GM21423 (cell line): ENCODE results near the gene SHISA3.
A peak's percentile ranks its signal among the peaks of the same experiment; 100 is the strongest.

ENCODE experiments used
- ATAC-seq: cut with Tn5 transposase; IDR thresholded peaks from one replicate; pipeline ENCODE4 v1.9.1; 2021; ENCODE audit warnings: mild to moderate bottlenecking, moderate library complexity; ENCODE audit not compliant: unreplicated experiment

The SHISA3 gene

DNA sequence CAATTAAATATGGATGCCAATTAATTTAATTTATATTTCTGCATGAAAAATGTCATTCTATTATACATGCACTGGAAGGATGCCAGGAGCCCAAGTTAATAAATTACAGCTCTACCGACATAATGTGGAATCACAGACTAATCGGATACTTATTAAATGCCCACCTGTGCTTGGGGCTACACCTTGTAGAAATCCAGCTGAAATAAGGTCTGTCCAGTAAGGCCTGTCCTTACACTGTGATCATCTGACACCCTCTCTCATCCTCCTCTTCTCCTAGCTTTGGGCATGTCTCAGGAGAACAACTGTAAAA lies 6.0 kb upstream of the SHISA3 start:
- ATAC-seq, result no peak

DNA sequence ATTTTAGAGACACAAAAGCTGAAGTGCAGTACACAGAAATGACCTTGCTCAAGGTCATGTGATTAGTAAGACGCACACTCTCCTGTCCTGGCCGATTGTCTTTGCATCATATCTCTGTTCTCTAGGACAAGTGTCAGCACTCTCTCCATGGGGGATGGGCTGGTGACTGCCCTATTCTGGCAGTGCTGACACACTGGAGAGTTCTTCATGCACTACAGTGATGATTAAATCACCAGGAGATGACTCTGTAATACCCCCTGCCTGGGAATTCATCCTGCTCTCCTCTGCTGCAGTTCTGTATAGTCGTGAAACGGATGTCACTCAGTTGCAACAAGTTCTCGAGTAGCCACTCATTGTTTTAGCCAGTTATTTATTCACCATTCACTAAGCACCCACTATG lies 5.3 kb upstream of the SHISA3 start:
- no peak for ATAC-seq

DNA sequence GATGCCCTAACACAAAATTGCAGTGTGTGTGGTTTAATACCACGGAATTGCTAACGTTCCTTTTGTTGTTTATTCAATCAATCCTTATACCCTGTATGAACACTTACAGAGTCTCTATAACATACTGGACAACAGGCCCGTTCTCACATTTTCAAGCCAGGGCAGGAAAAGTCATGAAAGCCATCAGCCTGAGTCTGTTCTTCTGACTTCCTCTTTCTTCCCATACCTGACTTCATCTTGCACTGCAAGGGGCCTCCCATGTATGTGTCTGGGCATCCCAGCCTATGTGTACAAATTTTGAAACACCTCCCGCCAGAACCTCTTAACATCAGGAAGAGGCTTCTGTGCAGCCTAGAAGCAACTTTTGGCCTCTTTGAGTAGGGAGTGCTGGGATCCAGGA lies 4.9 kb upstream of the SHISA3 start:
- ATAC-seq, result no peak

DNA sequence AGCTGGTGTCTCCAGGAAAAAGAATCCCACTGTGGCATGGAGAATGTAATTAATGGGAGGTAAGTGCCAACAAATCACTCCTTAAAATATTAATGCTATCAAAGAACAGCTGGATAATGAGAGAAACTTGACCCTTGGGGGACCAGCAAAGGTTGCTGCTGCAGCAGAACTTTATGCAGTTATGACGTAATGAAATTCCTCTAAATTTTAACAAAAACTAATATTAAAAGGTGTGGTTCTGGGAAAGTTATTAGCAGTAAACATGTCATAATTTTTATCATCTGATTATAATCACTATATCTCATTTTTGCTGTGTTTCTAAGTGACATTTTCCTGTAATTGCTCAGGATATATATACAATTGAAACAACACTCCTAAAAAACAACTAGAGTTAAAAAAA lies 1.7 kb upstream of the SHISA3 start:
- no peak for ATAC-seq

DNA sequence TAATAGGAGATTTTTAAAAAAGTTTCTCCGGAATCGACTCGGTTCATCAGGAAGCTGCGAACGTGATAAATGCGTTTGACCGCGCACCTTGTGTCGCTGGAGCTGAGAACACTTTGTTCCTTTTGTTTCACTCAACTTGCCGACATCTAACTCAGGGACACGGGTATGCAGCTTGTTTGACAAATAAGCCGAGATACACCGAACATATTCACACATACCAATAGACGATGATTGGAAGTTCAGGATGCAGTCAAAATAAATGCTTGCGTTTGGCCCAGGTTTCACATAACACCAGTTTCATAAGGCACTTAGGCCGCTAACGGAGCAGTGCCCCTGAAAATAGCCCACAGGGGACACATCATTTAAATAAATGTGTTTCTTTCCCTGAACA lies 932 bp upstream of the SHISA3 start:
- no peak for ATAC-seq

DNA sequence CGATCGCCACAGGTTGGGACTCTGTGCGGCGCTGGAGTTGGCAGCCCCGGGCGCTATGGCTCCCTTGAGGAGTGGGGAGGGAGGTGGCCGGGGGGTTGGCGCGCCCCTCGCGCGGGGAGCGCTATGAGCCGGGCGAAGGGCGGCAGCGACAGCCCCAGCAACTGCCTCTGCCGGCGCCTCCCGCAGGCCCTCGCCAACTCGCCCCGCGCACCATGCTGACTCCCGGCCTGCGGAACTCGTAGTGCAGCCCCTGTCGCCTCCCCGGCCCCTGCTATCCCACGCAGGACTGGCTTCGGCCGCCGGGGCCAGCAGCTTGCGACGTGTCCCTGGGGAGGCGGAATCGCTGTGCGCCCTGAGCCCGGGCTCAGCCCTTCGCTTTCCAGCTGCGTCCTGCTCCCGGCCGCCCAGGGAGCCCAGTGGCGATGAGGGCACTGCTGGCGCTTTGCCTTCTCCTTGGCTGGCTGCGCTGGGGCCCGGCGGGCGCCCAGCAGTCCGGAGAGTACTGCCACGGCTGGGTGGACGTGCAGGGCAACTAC lies 415 bp downstream of the SHISA3 start:
- peak; percentile 21 for ATAC-seq

DNA sequence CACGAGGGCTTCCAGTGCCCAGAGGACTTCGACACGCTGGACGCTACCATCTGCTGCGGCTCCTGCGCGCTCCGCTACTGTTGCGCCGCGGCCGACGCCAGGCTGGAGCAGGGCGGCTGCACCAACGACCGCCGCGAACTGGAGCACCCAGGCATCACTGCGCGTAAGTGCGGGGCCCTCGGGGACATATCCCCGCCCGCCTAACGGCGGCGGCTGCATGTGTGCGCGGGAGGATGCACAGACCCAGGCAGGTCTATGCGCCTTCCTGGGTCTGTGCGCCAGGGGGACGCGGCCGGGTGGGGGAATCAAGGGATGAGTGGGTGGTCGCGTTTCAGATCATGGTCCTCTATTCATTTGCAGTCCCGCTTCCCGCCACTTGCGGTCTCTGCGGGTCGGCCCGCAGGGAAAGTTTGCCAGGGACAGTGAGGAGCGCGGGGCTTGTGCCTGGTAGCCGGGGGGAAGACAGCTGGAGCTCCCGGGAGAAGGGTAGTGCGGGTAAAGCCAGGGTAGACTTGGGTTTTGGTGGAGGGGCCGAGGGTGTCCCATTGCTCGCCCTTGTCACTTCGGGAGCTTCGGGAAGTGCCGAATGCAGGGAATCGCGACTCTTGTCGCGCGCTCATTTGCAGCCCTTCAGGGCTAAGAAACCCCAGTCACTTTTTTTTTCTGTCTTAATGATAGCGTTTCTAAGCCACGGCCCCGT lies 1.0 kb downstream of the SHISA3 start:
- ATAC-seq, result peak; percentile 21

DNA sequence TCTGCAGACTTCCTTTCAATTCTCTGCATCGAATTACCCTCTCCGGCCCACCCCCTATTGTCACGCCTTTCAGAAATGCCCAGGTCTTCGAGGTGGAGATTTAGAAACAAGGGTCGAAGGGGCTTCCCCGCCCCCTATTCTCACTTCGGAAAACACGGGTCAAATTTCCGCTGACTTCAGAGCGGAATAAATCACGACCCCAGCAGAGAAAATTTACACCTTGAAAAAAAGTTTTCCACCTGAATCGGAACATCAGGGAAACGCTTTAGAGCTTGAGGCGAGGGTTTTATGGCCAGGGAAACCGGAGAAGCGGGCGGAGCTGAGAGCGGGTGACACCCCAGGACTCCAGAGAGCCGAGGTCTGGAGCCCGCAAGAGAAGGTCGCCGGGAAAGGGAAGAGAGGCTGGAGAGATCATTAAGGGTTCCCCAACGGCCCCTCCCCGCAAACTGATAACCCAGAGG lies 1.6 kb downstream of the SHISA3 start:
- ATAC-seq, result no peak

DNA sequence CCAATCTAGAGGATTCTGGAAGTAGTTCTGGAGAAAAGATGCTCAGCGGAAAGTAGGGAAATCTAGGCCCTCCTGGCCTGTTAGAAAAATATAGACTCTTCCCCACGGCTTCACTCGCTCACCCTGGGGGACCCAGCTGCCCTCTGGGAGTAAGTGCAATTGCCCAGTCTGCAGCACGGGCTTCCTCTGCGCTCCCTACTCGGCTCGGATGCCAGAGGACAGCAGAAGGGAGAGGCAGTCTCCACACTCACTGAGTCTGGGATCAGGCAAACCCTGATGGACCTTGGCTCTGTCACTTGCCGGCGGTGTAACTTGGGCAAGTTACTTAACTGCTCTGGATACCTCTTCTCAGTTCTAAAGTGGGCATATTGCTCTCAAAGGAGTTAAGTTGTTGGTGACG lies 2.1 kb downstream of the SHISA3 start:
- ATAC-seq, result no peak

DNA sequence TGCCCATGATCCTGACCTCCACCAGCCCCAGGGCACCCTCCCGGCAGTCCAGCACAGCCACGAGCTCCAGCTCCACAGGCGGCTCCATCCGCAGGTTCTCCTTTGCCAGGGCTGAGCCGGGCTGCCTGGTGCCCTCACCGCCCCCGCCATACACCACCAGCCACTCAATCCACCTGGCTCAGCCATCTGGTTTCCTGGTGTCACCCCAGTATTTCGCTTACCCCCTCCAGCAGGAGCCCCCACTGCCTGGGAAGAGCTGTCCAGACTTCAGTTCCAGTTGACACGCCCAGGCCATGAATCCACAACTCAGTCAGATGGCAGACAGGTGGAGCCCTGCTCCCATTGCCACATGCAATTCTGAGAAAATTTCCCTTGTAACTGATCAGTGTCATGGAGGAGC lies 3.9 kb downstream of the SHISA3 start:
- no peak for ATAC-seq

DNA sequence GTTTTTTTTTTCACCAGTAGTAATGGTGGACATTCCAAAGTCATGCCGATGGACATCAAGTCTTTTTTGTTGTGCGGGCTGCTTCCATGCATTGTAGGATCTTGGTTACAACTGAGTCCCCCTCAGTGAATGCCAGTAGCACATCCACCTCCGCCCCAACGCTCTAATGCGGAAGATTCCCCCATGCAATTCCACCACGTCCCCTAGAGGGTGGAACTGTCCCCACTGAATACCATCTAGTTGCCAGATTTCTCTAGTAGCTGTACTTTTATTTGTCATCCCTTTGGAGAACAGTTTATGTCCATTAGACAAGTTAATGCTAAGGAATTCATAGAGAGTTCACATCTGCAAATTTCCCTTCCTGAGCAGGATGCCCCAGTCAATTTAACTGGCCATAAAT lies 6.7 kb downstream of the SHISA3 start:
- ATAC-seq, result no peak

DNA sequence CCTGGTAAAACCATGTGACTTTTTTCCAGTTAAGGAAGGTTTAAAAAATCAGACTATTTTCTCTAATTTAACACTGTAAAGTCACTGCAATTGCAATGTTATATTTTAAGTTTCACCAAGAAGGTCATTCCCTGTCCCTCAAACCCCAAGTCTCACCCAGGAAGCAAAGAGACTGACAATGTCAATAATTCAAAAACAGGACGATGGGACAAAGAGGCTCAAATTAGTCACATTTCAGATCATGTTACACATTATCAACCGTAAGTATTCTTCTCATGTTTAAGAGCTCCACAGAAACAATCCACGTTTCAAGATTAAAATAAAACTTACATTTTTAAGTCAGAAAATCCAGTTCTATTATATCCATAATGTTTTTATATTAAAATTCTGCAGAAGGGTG lies 13.2 kb downstream of the SHISA3 start:
- ATAC-seq, result no peak

DNA sequence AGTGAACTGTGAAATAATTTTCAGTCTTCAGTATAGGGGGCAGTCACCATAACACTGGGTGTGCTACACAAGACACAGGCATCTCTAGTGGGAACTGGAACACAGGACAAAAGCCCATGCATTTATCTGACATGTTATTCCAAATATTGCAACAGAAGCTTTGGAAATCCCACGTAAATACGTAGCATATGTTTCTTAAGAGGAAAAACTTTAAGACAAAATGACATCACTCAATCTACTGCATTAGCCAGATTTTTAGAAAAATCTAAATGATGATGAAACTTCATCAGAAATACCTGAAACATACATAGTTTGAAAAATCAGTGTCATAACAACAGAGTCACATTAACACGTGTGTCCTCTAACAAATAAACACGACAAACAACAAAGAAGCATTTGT lies 14.5 kb downstream of the SHISA3 start:
- ATAC-seq, result no peak

DNA sequence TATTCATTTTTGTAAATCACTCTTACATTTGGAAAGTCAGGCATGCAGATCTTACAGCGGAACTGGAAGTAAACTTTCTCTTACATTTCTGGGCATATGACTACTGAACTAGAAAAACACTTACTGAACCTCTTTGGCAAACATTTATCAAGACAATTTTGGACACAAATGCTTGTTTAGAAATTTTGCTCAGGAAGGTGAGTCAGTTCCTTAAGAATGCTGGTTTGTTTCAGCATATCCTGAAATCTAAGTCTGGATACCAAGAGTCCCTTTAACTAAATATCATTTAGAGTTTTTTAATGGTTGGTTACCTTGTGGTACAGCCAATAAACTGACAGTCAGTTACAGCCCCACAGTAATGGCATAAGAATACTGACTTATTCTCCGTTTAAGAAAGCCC lies 15.0 kb downstream of the SHISA3 start:
- no peak for ATAC-seq

DNA sequence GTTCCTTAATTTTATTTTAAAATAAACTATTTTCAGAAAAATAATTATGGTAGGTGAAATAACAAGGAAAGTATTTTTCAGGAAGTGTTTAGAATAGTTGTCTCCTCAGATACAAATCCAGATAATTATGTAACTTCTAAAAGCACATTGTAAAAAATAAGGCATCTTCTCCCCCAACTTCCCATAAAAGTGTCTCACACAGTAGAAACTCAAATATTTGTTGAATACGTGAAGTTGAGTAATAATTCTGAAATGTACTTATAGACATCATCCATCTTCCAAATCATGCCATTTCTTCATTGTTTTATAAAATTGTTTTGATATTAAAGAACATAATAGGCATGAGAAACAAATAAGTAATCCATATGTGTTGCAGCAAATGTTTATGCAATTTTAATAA lies 18.0 kb downstream of the SHISA3 start:
- ATAC-seq, result no peak

DNA sequence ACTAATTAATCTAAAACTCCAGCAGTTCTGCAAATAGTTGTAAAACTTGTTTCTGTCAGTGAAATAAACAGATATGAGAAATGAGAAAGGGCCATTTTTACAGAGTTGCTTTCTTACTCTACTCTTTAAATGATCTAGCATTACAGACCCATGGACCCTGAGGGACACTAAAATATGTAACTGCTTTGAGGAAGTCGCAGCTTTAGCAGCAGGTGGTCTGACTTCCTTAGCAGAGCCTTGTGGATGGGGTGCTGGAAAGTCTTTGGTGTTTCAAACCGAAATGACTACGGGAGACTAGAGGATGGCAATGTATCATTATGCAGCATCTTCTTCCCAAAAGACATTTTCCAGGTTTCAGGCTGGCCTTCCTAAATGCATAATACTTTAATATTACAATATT lies 18.7 kb downstream of the SHISA3 start:
- no peak for ATAC-seq

DNA sequence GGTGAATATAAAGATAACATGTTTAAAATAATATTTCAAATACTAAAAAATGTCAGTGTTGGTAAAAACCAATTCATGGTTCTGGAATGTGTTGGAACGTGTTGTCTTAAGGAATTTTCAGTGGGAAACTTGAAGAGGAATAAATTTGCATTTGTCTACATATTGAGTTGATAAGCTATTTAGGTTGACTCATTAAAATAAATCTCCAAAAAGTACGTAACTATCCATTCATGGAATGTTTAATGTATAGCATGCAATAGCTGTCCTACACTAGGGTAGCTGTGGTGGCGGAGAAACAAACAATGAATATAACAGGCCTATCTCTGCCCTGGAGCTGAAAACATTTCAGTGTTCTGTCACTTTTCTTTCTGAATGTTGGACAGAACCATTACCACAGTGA lies 20.3 kb downstream of the SHISA3 start:
- ATAC-seq, result no peak

DNA sequence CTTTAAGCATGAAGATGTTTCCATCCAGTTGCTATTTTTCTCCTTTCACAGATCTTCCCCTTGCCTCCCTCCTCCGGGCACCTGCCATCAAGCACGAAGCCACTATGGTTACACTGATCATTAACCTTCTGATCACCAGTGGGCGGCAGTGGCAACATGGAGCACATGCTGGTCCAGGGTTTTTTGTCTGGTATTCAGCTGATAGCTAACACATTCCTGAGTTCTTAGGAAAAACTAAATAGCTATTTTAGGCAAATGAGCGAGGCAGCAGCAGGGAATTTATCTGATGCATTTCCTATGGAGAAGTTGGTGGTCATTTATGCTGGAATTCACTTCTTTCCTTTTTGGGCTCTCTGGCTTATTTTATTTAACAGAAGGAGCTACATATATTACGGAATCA lies 22.9 kb downstream of the SHISA3 start:
- no peak for ATAC-seq

DNA sequence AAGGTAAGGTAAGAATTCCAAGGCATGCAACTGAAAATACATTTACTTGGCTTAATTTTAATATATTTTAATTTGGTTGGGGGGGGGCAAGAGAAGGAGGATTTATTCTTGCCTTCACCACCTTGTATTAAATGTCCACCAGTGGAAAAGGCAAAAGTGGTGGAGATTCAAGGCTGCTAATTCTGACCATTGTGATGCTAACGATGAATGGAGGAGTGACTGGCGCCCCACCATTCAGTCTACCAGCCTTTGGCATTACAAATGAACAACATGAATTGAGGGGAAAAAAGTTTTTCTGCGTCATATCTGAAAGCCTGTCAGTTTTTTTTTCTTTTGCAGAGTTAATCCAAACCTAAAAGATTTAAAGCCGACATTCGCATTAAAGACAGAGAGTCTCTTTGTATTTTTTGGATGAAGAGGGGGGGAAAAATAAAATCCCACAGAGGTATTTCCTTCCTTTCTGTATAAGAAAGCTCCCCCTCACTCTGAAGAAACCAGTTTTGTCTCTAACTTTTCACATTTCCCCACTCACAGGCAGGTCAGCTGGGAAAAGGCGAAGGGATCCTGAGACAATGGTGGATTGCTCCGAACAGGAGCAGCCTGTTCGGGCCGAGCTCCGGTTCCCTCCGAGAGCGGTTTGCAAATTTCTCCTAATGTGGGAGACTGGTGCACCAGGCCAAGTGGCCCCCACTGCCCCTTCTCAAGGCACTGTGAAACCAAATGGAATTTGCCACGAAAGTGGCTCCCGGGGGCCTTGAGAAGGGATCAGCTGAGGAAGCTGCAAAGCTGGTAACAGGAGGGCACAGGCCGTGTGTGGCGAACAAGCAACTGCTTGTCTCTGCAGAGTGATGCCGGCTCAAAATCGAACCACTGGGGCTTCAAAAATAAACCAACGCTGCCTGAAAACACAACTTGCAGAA lies 28.1 kb downstream of the SHISA3 start:
- no peak for ATAC-seq

DNA sequence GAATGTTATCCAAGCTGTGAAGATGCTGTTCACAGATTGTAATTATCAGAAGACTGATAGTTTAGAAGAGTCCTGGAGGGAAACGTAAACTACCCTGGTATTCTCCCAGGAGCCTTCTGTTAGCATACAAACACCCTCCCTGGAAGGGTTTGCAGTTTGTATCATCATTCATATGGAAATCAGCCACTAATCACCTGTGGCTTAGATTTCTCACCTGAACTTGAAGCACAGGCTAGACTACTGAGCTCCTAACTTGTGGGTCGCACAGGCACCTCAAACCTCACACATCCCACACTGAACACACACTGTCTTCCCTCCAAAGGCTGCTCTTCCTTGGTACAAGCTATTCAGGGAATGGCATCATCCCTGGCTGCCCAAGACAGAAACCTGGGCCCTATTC lies 30.7 kb downstream of the SHISA3 start:
- ATAC-seq, result no peak

DNA sequence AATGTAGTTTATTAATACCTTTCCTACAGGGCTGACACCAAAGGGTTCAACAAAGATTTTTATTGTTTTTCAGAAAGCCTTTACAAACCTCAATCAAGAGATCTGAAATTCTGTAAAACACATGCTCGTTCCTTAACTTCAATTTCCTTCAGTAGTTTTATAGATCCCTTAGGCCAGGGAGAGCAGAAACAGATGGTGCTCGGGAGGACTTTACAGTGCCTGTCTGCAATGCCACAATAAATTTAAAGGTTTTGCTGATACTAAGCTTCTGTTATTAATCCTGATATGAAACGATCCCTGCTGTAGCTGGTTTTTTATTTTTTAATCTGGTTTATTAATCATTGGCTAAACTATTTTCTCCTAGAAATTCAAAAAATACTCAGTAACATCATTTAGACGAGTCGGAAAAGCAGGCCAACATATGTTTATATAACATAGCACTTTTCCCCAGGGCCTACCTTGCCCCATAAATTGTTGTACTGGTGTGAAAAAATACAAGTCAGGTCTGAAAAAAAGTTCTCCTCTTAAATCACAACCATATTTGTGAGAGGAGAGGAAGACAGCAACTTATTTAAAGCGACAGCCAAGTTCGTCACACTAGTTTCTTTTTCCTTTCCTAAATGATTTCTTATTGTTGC lies 39.8 kb downstream of the SHISA3 start:
- ATAC-seq, result no peak

DNA sequence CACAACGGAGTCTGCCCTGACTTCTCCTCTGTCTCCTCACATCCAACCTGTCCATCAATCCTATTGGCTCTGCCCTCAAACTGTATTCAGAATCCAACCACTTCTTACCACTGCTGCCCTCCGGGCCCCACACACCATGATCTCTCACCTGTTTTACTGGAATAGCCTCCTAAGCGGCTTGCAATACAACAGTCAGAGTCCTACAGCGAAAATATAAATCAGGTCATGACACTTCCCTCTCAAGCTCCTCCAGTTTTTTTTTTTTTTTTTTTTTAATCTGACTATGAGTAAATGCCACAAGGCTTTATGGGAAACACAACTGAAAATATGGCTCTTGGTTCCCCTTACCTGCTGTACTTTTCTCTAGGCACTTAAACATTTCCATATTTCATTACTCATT lies 42.8 kb downstream of the SHISA3 start:
- ATAC-seq, result no peak
